Naive B cell (primary cell): Measurements from ENCODE around the gene MESP1. TPM values are rescaled to one million over a fixed set of nuclear protein-coding genes. Genes with fewer than 3 reads are reported as not detected.

ENCODE experiments used
- ATAC-seq, 2 donors: fragments of 150-1000 bp; cut with Tn5 transposase; 2 replicates each; pipeline ENCODE4 v1.10.0; 2021; ENCODE audit warnings: low read depth in 2 of 2, mild to moderate bottlenecking in 2 of 2, moderate library complexity in 2 of 2
- DNase-seq: peaks from one replicate; pipeline ENCODE4 v3.0.0; 2022
- H3K27ac Mint-ChIP-seq, 6 donors: one replicate each; pipeline ENCODE4 v1.8.0; 2020 to 2022; ENCODE audit warnings: mild to moderate bottlenecking in 6 of 6, mixed read lengths in 6 of 6, moderate library complexity in 5 of 6, inconsistent platforms in 2 of 6
- H3K27me3 Mint-ChIP-seq, 3 donors: one replicate each; pipeline ENCODE4 v1.8.0; 2021 to 2022; ENCODE audit warnings: mixed read lengths in 3 of 3, mild to moderate bottlenecking in 1 of 3
- H3K36me3 Mint-ChIP-seq, 2 donors: one replicate each; pipeline ENCODE4 v1.8.0; 2020 to 2022; ENCODE audit warnings: mixed read lengths in 2 of 2, inconsistent platforms in 1 of 2, mild to moderate bottlenecking in 1 of 2
- H3K4me1 Mint-ChIP-seq, 3 donors: one replicate each; pipeline ENCODE4 v1.8.0; 2020 to 2022; ENCODE audit warnings: mixed read lengths in 3 of 3, inconsistent platforms in 1 of 3, mild to moderate bottlenecking in 1 of 3, moderate library complexity in 1 of 3
- H3K4me3 Mint-ChIP-seq, 8 donors: one replicate each; pipeline ENCODE4 v1.8.0; 2020 to 2022; ENCODE audit warnings: mild to moderate bottlenecking in 8 of 8, mixed read lengths in 8 of 8, moderate library complexity in 8 of 8, inconsistent platforms in 2 of 8
- H3K9me3 Mint-ChIP-seq, 7 donors: one replicate each; pipeline ENCODE4 v1.8.0; 2020 to 2022; ENCODE audit warnings: mixed read lengths in 7 of 7, mild to moderate bottlenecking in 5 of 7, inconsistent platforms in 2 of 7, moderate library complexity in 1 of 7
- polyA plus RNA-seq, 6 donors: library from polyadenylated mRNA; unstranded; fragments of 300-500 nt; fragmentation: Illumina TruSeq; gene quantifications; one replicate each; pipeline ENCODE4 v1.2.3, GENCODE V29; 2021; ENCODE audit warnings: low read depth in 6 of 6

Gene MESP1
- polyA plus RNA-seq, 6 donors from 2014 or later = 0.28 to 0.71 (median 0.50) TPM; not detected in 2

DNA sequence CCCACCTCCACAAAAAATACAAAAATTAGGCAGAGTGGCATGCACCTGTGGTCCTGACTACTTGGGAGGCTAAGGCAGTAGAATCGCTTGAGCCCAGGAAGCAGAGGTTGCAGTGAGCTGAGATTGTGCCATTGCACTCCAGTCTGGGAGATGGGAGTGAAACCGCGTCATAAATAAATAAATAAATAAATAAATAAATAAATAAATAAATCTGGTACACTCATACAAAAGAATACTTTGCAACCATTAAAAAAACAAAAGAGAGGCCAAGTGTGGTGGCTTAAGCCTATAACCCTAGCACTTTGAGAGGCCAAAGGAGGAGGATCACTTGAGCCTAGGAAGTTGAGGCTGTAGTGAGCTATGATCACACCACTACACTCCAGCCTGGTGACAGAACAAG lies 28.0 kb downstream of the MESP1 start:
- H3K4me3 Mint-ChIP-seq = no peak overlapping the region
- peaks cover 0 to 24% (median 7%) of the 10 kb centered on the region in 7 donors for H3K9me3 Mint-ChIP-seq
- H3K27me3 Mint-ChIP-seq = peaks cover 21 to 41% (median 35%) of the 10 kb centered on the region in 3 donors
- H3K4me1 Mint-ChIP-seq = no peaks in the 10 kb centered on the region
- no peak for ATAC-seq
- DNase-seq = no peak
- no peaks in the 10 kb centered on the region for H3K36me3 Mint-ChIP-seq
- no peak overlapping the region for H3K27ac Mint-ChIP-seq

DNA sequence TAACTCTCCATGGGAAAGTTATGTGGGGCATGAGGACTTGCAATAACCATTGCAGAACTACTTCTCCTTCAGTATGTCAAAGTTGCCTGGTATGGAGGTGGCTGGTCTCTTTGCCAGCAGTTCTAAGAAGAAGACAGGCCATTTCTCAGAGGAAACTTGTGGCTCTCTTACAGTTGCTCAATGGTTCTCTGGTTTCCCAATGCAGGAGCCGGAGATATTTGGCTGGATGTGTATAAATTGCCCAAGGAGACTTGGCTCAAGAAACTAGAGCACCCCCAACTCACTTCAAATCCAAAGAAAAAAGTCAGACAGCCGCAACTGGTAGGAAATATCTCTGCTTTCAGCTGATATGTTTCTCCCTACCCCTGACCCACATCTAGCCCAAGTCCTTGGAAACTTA lies 36.3 kb downstream of the MESP1 start:
- Mint-ChIP-seq H3K27me3 (peaks cover 0 to 11% (median 2%) of the 10 kb centered on the region in 3 donors), H3K27ac (no peak overlapping the region)
- no peak for ATAC-seq

GRCh38 chr15:89707577-89707976 lies 43.5 kb downstream of the MESP1 start:
- Mint-ChIP-seq H3K9me3 (no peaks in the 10 kb centered on the region), H3K4me3 (no peak overlapping the region), H3K27ac (no peak overlapping the region), H3K27me3 (peaks cover 30 to 52% (median 37%) of the 10 kb centered on the region in 3 donors), H3K4me1 (no peaks in the 10 kb centered on the region), H3K36me3 (no peaks in the 10 kb centered on the region)
- DNase-seq (no peak), ATAC-seq (no peak)

More for the DNA sequence above, 36.3 kb downstream of the MESP1 start:
- Mint-ChIP-seq H3K4me3 (no peak overlapping the region), H3K9me3 (no peaks in the 10 kb centered on the region), H3K4me1 (no peaks in the 10 kb centered on the region), H3K36me3 (no peaks in the 10 kb centered on the region)
- no peak for DNase-seq

- Mint-ChIP-seq H3K27me3 (peaks cover 47 to 61% (median 57%) of the 10 kb centered on the region in 3 donors), H3K36me3 (no peaks in the 10 kb centered on the region)
- no peak for ATAC-seq
These were observed 46.6 kb downstream of the MESP1 start for GRCh38 chr15:89704411-89704810.

More at GRCh38 chr15:89704411-89704810, 46.6 kb downstream of the MESP1 start:
- H3K4me1 Mint-ChIP-seq = no peaks in the 10 kb centered on the region
- peaks cover 0 to 2% (median 0%) of the 10 kb centered on the region in 7 donors for H3K9me3 Mint-ChIP-seq
- no peak overlapping the region for H3K27ac Mint-ChIP-seq
- no peak overlapping the region for H3K4me3 Mint-ChIP-seq
- no peak for DNase-seq

Other genes with a start within 250 kb of the MESP1 start
- not detected for gene TICRR, start 175.8 kb downstream of the MESP1 start, polyA plus RNA-seq
- gene KIF7, start 95.8 kb downstream of the MESP1 start, polyA plus RNA-seq = under 1 TPM in 1 of 6 donors, not detected in 5; 0.15 TPM
- gene PLIN1, start 71.9 kb downstream of the MESP1 start, polyA plus RNA-seq = under 1 TPM in 1 of 6 donors, not detected in 5; 0.25 TPM
- 1 to 10 TPM in 4 of 6 donors, under 1 TPM in 1, not detected in 1; 0.98 to 3.5 (median 1.7) TPM for gene PEX11A, start 60.5 kb downstream of the MESP1 start, polyA plus RNA-seq
- gene WDR93, start 60.4 kb downstream of the MESP1 start, polyA plus RNA-seq = not detected
- gene MESP2, start 25.1 kb upstream of the MESP1 start, polyA plus RNA-seq = not detected
- gene ANPEP, start 63.6 kb upstream of the MESP1 start, polyA plus RNA-seq = under 1 TPM in 5 of 6 donors, not detected in 1; 0.13 to 0.62 (median 0.28) TPM
- gene AP3S2, start 142.7 kb upstream of the MESP1 start, polyA plus RNA-seq = 10 to 100 TPM; 19.3 to 40.9 (median 35.9) TPM
- gene ARPIN, start 161.7 kb upstream of the MESP1 start, polyA plus RNA-seq = not detected